Natural killer cell (primary cell): ENCODE results near the gene ABCF2. TPM values are rescaled to one million over a fixed set of nuclear protein-coding genes. Genes with fewer than 3 reads are reported as not detected.

ENCODE experiments used
- ATAC-seq, 3 donors: fragments of 150-1000 bp in 2 of 3; fragments of 200-7000 bp in 1 of 3; cut with Tn5 transposase; 1 replicate in 1 of 3; 2 replicates in 2 of 3; pipeline ENCODE4 v1.10.0; 2021; ENCODE audit warnings: mild to moderate bottlenecking in 2 of 3, moderate library complexity in 2 of 3
- DNase-seq, 2 donors: peaks; one replicate each; pipeline versions ENCODE4 v3.0.0 to v3.0.0-alpha.2; 2013 to 2021; ENCODE audit warnings: mixed read lengths in 1 of 2
- H3K27ac ChIP-seq: one replicate; pipeline ENCODE4 v1.5.1; 2013; ENCODE audit warnings: mild to moderate bottlenecking, low read length
- H3K27me3 ChIP-seq: one replicate; pipeline ENCODE4 v1.6.1; 2013; ENCODE audit warnings: low read length; ENCODE audit not compliant: control insufficient read depth, insufficient read depth
- H3K36me3 ChIP-seq: one replicate; pipeline ENCODE4 v1.6.1; 2013; ENCODE audit warnings: low read length; ENCODE audit not compliant: control insufficient read depth, insufficient read depth
- H3K4me1 ChIP-seq: one replicate; pipeline ENCODE4 v1.6.1; 2013; ENCODE audit warnings: low read length; ENCODE audit not compliant: control insufficient read depth, insufficient read depth
- H3K4me3 ChIP-seq: one replicate; pipeline ENCODE4 v1.5.1; 2013; ENCODE audit warnings: low read length
- H3K9me3 ChIP-seq: one replicate; pipeline ENCODE4 v1.6.1; 2013; ENCODE audit warnings: low read length; ENCODE audit not compliant: control insufficient read depth, insufficient read depth
- H3K27ac Mint-ChIP-seq, 2 donors: one replicate each; pipeline ENCODE4 v1.8.0; 2022; ENCODE audit warnings: mild to moderate bottlenecking in 2 of 2, mixed read lengths in 2 of 2, moderate library complexity in 1 of 2
- H3K27me3 Mint-ChIP-seq, 2 donors: one replicate each; pipeline ENCODE4 v1.8.0; 2022; ENCODE audit warnings: low read depth in 2 of 2, mixed read lengths in 2 of 2
- H3K36me3 Mint-ChIP-seq: one replicate; pipeline ENCODE4 v1.8.0; 2022; ENCODE audit warnings: mixed read lengths
- H3K4me1 Mint-ChIP-seq, 2 donors: one replicate each; pipeline ENCODE4 v1.8.0; 2022; ENCODE audit warnings: mixed read lengths in 2 of 2
- H3K4me3 Mint-ChIP-seq: one replicate; pipeline ENCODE4 v1.8.0; 2022; ENCODE audit warnings: mild to moderate bottlenecking, moderate library complexity, mixed read lengths
- H3K9me3 Mint-ChIP-seq, 2 donors: one replicate each; pipeline ENCODE4 v1.8.0; 2022; ENCODE audit warnings: mixed read lengths in 2 of 2
- CTCF ChIP-seq: fragments of 200-600 bp; IDR thresholded peaks from one replicate; pipeline ENCODE4 v1.8.0; 2022; ENCODE audit warnings: antibody characterized with exemption
- WGBS: methylation state at CpG from one replicate; pipeline ENCODE4 v1.1.7; 2013; ENCODE audit warnings: missing lambda C conversion rate; ENCODE audit not compliant: insufficient coverage; 5-methylcytosine and 5-hydroxymethylcytosine counted together
- intact Hi-C: fragments of 100-400 bp; cut with micrococcal nuclease; formaldehyde crosslinking; loops from one replicate; pipeline ENCODE4 v1.14.2; 2022
- total RNA-seq, 4 donors: library from RNA; stranded (reverse); fragments of 120-200 nt in 1 of 4; gene quantifications; one replicate each; pipeline versions ENCODE4 v1.2.3 to v1.2.4, GENCODE V29; 2013 to 2022

Gene ABCF2
- total RNA-seq, 3 donors from 2014 or later (not counting 1 experiment from before 2014, with no cell fraction given) = 12.1 to 26.1 (median 17.6) TPM

- TF ChIP-seq CTCF = no peak
- Histone ChIP-seq H3K9me3 (no peaks in the 10 kb centered on the region), H3K27me3 (peaks cover 16% of the 10 kb centered on the region), H3K36me3 (no peaks in the 10 kb centered on the region), H3K4me3 (no peak overlapping the region), H3K27ac (no peak overlapping the region), H3K4me1 (peaks cover 12% of the 10 kb centered on the region)
- intact Hi-C loops = no loop called here
- Mint-ChIP-seq H3K9me3 (no peaks in the 10 kb centered on the region), H3K4me1 (peaks cover 7 to 23% of the 10 kb centered on the region in 2 donors), H3K36me3 (no peaks in the 10 kb centered on the region), H3K27ac (no peak overlapping the region), H3K4me3 (no peak overlapping the region), H3K27me3 (peaks cover 65 to 68% of the 10 kb centered on the region in 2 donors)
- no peak for DNase-seq
- ATAC-seq = no peak
- 89% methylated on average over 11 of the region's 11 CpGs for WGBS
Observed at GRCh38 chr7:151254851-151255250, 27.8 kb upstream of the ABCF2 start.

- H3K27me3 Mint-ChIP-seq = peaks cover 68 to 69% of the 10 kb centered on the region in 2 donors
Observed at GRCh38 chr7:151254316-151254715, 27.3 kb upstream of the ABCF2 start.

GRCh38 chr7:151252961-151253711, 26.1 kb upstream of the ABCF2 start:
- H3K36me3 Mint-ChIP-seq = no peaks in the 10 kb centered on the region
- no peak overlapping the region for H3K27ac Mint-ChIP-seq
- H3K27me3 ChIP-seq = peaks cover 21% of the 10 kb centered on the region
- peaks cover 24% of the 10 kb centered on the region for H3K4me1 ChIP-seq
- no peak for TF ChIP-seq CTCF
- 91% methylated on average over 17 of the region's 17 CpGs for WGBS
- no peaks in the 10 kb centered on the region for H3K9me3 Mint-ChIP-seq
- peaks cover 63 to 68% of the 10 kb centered on the region in 2 donors for H3K27me3 Mint-ChIP-seq
- no peak overlapping the region for H3K27ac ChIP-seq
- DNase-seq (no peak), ATAC-seq (no peak)
- H3K4me1 Mint-ChIP-seq = peaks cover 18 to 37% of the 10 kb centered on the region in 2 donors
- no peaks in the 10 kb centered on the region for H3K9me3 ChIP-seq
- intact Hi-C loops = no loop called here
- no peaks in the 10 kb centered on the region for H3K36me3 ChIP-seq
- H3K4me3 ChIP-seq = no peak overlapping the region
- peak overlapping the region; percentile 84 for H3K4me3 Mint-ChIP-seq

More at GRCh38 chr7:151254316-151254715, 27.3 kb upstream of the ABCF2 start:
- DNase-seq (no peak), ATAC-seq (no peak)
- intact Hi-C loops = no loop called here
- TF ChIP-seq CTCF = no peak
- Histone ChIP-seq H3K27ac (no peak overlapping the region), H3K27me3 (peaks cover 19% of the 10 kb centered on the region), H3K9me3 (no peaks in the 10 kb centered on the region), H3K4me1 (peaks cover 16% of the 10 kb centered on the region), H3K36me3 (no peaks in the 10 kb centered on the region), H3K4me3 (no peak overlapping the region)
- Mint-ChIP-seq H3K4me3 (peak overlapping the region; percentile 47), H3K9me3 (no peaks in the 10 kb centered on the region), H3K27ac (no peak overlapping the region), H3K4me1 (peaks cover 9 to 28% of the 10 kb centered on the region in 2 donors), H3K36me3 (no peaks in the 10 kb centered on the region)
- 77% methylated on average over 7 of the region's 7 CpGs for WGBS

- Mint-ChIP-seq H3K9me3 (no peaks in the 10 kb centered on the region), H3K27ac (no peak overlapping the region), H3K4me3 (peak overlapping the region; percentile 84), H3K4me1 (peaks cover 18 to 41% of the 10 kb centered on the region in 2 donors), H3K36me3 (no peaks in the 10 kb centered on the region), H3K27me3 (peaks cover 56 to 66% of the 10 kb centered on the region in 2 donors)
- DNase-seq = no peak
- 56% methylated on average over 4 of the region's 9 CpGs for WGBS
- Histone ChIP-seq H3K4me1 (peaks cover 30% of the 10 kb centered on the region), H3K9me3 (no peaks in the 10 kb centered on the region), H3K27me3 (peaks cover 24% of the 10 kb centered on the region), H3K27ac (no peak overlapping the region), H3K4me3 (no peak overlapping the region), H3K36me3 (no peaks in the 10 kb centered on the region)
- no peak for TF ChIP-seq CTCF
- ATAC-seq = no peak
- intact Hi-C loops = no loop called here
Observed at GRCh38 chr7:151252561-151252835, 25.5 kb upstream of the ABCF2 start.
